GM18511 (cell line): Measurements from ENCODE around the gene OR2A7.
"Not testable (repeated sequence)": the region's sequence is repeated elsewhere in the genome, so short reads cannot be mapped to it uniquely, and the experiment has no call there.

Experiments
- ATAC-seq: cut with Tn5 transposase; IDR thresholded peaks from one replicate; pipeline ENCODE4 v1.9.1; 2021; ENCODE audit warnings: mild to moderate bottlenecking, moderate library complexity; ENCODE audit not compliant: unreplicated experiment

The OR2A7 gene

DNA sequence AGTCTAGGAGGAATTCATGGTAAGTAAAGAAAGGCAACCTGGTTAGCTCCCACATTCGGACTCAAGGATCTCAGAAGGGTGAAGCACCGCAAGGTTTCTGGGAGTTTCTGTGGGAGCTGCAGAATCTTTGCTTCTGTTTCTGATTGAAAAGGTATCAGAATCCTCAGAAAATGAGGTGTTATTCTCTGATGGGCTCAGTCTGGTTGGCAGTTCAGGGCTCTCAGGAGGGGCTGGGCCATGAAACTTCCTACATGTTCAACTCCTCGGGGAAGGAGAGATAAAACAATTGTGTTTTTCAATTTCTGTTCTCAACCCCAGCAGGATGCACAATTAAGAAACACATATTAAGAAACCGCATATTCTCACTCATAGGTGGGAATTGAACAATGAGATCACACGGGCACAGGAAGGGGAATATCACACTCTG, 9.1 kb downstream of the OR2A7 start:
- ATAC-seq: no peak

DNA sequence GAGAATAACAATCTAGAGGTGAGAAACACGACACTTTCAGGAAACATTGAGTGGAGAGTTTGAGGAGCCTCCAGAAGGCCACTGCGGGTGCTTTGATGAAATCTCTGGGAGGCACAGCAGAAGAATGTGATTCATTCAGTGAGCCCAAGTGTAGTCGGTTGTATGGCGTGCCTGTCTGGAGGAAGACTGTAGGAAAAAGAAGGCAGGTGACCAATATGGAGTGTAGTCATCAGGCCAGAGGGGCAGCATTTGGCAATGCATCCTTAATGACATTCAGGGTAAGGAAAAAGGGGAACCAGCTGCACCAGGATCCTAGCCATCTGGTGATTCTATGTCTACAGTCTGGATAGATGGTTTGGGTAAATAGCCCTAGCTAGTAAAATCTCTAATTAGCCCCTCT, 12.3 kb downstream of the OR2A7 start:
- not testable (repeated sequence) for ATAC-seq

DNA sequence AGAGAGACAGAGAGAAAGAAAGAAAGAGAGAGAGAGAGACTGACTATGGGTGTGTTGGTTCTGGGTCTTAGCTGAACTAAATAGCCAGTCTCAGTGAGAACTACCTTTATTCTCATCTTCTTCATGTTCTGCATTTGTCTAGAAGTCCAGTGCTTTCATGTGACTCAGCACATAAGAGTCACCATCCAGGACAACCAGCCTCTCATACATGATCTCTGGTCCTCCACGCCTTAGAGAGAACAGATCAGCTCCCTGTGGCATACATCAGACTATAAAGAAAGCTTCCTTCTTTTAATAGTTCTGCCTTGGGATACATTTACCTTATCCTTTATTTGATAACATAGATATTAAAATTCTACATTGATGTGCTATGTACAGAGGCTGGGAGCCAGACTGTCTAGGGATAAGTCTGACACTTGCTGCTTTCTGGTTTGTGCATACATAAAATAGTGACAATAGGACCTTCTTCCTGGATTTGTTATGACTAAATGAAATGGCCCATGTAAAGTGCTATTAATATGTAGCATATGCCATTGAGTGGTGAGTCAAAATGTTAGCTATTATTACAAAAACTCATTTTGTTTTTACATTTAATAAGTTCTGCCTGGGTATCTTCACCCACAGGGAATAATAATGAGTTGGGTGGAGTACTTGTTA, 16.8 kb downstream of the OR2A7 start:
- ATAC-seq: not testable (repeated sequence)

DNA sequence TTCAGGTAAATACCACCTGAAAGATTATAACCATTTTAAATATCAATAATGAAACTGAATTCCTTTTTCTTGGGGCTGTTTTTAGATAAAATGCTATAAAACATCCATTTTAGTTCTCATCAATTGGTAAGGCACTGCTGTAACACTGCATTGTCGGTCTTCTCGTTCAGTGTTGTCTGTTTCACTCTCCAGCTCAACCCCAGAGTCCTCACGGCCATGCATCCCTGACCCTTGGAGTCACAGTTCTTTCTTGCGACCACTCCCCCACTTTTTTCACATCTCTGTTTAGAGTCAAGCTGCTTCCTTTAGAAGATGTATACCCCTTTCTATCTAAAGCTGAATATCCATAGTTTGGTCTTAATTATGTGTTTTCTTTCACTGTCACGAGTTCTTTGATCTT, 17.6 kb downstream of the OR2A7 start:
- ATAC-seq: not testable (repeated sequence)

DNA sequence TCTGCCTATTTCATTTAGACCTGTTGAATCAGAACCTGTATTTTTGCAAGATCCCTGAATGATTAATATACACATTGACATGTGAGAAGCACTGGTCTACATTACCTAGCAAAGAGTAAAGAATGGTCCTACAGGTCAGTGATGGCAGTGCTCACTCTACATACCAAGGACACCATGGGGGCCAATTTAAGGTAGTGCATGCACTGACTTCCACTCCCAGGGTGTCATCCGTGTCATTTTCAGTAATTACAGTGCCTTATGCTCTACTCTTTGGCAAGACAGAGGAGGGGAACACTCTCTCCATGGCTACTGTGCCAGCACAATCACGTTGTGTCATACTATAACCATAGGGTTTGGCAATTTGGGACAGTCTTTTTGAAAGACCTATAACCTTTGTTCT, 19.2 kb downstream of the OR2A7 start:
- ATAC-seq: not testable (repeated sequence)

DNA sequence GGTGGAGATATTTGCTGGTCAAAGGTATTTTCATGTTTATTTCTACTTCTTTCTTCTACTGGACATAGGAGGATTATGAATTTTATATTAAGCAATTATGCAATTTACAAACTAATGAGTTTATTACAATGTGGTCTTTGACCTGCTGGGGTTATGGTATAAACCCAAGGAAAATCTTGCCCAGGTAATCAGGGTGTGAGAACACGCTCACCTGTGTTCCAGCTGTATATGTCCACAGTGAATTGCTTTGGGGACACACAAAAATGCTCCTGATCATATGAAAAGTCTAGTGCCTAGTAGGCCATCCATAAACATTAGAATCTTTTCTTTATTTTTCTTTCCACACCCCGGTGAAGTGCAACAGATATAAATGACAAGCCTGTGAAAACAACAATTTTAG, 25.2 kb downstream of the OR2A7 start, which contains the start of gene OR2A42:
Gene OR2A42, minus strand, starts transcription at position 241 of the 400 bp plus-strand sequence. CDS start 6,762 bp downstream, outside the sequence.
- not testable (repeated sequence) for ATAC-seq

DNA sequence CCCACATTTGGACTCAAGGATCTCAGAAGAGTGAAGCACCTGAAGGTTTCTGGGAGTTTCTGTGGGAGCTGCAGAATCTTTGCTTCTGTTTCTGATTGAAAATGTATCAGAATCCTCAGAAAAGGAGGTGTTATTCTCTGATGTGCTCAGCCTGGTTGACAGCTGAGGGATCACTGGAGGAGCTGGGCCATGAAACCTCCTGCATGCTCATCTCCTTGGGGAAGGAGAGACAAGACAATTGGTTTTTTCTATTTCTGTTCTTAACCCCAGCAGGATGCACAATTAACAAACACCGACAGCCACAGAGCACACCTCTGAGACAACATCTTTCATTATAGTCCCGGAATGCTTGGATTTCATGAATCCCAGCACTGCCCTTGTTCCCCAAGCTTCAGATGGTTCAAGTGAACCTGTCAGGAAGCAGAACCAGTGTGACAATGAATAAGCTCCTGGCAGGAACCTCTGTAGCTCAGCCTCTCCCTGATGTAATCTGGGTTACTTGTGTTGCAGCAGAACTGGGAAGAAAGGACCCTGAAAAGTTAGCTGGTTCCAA, 26.0 kb downstream of the OR2A7 start:
- not testable (repeated sequence) for ATAC-seq

DNA sequence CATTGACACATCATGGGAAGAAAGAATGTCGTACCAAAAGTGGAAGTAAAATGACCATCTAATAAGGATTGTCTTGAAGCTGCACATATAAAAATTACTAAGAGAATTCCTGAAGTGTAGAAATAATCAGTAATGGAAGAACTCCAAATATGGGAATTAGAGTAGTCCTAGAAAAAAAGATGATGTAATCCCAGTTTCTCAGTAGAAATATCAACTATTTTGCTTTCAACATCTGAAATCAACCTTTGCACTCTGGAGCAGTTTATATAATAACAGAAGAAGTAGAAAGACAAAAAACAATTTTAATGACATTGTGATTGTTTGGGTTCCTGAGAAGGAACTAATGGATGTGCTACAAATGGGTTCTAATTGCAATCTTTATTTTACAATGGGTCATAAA, 31.6 kb downstream of the OR2A7 start:
- not testable (repeated sequence) for ATAC-seq

DNA sequence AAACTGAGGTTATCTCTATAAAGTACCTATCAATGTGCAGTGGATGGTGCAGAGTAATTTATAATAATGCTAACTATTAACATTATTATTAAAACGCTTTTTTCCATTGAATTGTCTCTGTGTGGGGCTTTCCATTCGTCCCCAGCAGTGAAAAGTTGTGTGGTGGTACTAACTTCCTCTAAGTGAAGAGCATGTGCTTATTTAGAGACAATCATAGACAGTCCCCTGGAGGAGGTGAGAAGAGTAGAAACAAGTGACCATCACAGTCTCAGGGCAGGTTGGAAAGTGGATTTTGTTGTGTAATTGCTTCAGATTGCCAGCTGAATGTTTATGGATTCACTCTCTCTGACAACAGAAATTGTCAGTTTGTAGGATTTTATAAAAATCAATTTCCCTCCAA, 33.6 kb downstream of the OR2A7 start:
- not testable (repeated sequence) for ATAC-seq

DNA sequence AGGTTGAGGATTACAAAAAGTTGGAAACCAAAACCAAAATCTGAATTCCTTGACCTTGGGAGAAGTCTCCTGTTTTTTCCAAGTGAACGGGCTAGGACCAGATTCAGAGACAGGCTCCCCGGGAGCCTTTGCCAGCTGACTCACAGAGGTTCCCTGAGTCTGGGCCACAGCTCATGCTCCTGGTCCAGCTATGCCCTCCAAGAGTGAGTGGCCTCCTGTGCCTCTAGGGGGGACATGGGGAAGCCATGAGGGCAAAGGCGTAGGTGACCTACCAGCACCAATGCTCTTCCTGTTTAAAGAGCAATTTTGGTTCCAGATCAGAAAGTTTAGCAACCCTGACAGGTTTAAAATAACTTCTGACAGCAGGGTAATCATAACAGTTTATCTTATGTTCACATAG, 35.8 kb downstream of the OR2A7 start:
- not testable (repeated sequence) for ATAC-seq

DNA sequence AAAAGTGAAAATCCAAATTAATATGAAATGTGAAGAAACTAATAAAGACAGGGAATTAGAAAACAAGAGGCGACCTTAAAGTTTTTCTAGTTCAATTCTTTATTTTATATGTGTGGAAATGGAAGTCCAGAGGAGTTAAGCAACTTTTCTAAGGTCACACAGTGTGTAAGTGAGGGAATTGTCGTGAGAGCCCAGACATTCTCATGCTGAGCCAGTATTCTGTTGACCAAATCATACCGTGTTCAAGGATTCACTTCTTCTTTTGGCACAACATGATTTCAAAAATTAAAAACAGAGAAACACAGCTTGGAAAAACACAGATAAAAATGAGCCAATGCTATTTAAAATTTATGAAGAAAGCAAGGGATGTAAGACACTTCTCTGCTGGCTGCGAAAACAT, 37.7 kb downstream of the OR2A7 start:
- ATAC-seq: not testable (repeated sequence)

DNA sequence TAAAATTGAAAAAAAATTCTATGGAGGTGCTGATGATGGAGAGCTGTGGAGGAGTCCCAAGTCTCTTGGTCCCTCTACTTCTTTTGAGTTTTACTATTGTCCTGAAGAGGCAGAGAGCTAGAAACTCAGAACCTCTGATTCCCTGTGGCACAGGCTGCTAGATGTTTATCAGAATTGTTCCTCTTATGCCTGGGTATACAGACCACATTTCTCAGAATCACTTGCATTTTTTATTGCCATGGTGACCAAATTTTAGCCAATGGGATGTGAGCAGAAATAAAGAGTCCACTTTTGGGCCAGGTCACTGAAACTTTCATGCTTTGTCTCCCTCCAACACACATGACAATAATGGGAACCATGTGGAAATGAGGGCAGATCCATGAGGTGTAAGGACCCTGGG, 40.9 kb downstream of the OR2A7 start:
- not testable (repeated sequence) for ATAC-seq

DNA sequence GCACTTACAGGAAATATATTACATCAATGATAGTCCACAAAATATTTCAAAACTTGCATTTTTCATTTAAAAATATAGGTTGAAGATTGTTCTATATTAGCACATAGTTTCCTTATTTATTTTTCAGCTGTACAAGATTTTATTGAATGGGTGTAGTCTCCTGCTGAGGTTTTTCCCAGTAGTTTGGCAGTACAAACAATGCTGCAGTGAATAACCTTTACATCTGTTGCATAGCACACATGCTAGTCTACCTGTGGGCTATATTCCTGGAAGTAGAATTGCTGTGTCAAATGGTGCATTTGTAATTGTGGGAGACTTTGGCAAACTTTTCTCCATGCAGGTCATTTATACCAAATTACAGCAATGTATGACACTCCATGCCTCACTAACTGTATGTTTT, 44.1 kb downstream of the OR2A7 start:
- ATAC-seq: not testable (repeated sequence)

DNA sequence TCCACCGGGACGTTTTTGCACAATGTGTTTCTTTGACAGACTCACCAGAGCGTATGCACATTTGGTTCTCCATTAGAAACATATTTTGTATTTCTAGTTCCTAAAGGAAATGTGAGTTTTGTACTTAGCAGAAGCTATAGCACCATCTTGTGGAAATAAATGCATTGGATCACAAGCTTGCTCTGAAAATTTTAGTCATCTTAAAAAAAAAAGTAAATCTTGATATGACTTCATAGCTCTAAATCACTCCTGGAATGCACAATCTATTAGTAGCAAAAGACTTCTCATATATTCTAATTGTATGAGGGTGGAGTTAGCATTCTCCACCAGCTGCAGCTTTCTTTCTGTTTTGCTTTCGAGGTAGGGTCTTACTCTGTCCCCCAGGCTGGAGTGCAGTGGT, 45.4 kb downstream of the OR2A7 start:
- ATAC-seq: peak; percentile 56

DNA sequence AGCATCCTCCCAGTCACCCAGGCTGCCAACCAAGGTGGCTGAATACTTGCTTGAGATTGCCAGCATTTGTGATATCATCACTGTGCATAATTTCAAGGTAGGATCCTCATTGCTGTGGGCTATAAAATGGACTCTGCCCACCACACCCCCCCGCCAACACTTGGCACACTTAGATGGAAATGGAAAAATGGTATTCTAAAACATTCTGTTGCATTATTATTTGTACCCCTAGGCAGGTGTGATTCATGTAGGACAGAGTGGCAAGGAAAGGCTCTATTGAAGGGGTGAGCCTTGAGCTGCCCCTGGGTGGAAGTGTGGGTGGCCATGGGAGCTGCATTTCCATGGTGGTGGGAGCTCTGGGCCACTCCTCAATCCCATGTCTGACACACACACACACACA, 46.0 kb downstream of the OR2A7 start:
- not testable (repeated sequence) for ATAC-seq

DNA sequence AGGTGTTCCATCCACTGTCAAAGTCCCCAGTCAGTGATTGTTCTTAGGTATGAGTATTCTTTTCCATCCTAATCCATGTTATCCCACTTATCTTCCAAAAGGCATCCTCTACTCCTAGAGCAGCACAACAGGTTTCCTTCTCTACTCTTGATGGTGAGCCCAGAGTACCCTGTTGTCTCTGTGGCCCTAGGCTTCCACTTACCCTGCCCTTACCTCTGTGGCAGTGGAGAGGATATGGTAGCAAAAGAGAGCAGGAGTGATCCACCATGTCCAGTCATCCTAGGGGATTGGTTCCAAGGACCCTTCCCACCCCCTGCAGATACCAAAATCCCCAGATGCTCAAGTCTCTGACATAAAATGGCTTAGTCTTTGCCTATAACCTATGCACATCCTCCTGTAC, 47.4 kb downstream of the OR2A7 start:
- ATAC-seq: not testable (repeated sequence)
